GM18907 (cell line): Measurements from ENCODE around the gene NAPA.

Experiments
- ATAC-seq: cut with Tn5 transposase; IDR thresholded peaks from one replicate; pipeline ENCODE4 v1.9.1; 2021; ENCODE audit warnings: mild to moderate bottlenecking, moderate library complexity; ENCODE audit not compliant: unreplicated experiment

Gene NAPA

DNA sequence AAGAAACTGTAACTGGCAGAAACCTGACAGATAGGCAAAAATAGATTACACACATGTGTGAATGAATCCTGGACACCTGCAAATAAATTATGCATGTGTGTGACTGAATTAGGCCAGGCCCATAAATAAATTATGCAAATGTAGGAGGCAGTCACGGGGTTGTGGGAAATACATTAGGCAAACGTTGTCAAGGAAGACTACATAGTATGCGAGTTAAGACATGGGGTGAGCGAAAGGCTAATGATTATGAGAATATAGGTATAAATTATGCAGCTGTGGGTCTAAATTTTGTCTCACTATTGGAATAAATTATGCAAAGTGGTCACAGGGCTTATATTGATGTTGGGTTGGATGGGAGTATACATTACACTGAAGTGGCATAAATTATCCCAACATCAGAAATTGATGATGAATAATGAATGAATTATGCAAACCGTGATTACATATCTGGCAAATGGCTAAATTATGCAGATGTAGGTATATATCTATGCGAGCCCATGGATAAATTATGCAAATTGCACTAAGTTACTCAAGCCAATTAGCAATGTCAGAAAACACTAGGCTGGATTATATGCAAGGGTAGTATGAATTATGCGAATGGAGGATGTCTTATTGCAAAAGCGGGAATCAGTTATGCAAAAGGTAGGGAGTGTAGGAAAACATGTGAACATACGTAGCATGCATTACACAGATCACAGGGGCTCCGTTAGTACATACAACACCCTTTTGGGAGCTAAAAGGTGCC is 50.0 kb downstream of the NAPA start:
- ATAC-seq = no peak

GRCh38 chr19:47461876-47462275 is 53.0 kb downstream of the NAPA start:
- no peak for ATAC-seq

DNA sequence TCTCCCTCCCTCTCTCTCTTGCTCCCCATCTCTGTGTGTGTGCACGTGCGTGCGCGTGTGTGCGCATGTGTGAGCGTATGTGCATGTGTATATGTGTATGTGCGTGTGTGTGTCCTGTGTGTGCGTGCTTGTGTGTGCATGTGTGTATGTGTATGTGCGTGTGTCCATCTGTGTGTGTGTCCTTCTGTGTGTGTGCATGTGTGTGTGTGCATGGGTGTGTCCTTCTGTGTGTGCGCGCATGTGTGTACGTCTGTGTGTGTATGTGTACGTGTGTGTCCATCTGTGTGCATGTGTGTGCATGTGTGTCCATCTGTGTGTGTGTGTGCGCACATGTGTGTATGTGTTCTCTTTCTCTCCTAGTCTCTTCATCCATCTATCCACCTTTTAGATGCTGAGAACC is 55.4 kb downstream of the NAPA start:
- no peak for ATAC-seq

- no peak for ATAC-seq
Measured at GRCh38 chr19:47458672-47459071, 56.2 kb downstream of the NAPA start.

- no peak for ATAC-seq
Measured at GRCh38 chr19:47456721-47457474, 58.0 kb downstream of the NAPA start.

DNA sequence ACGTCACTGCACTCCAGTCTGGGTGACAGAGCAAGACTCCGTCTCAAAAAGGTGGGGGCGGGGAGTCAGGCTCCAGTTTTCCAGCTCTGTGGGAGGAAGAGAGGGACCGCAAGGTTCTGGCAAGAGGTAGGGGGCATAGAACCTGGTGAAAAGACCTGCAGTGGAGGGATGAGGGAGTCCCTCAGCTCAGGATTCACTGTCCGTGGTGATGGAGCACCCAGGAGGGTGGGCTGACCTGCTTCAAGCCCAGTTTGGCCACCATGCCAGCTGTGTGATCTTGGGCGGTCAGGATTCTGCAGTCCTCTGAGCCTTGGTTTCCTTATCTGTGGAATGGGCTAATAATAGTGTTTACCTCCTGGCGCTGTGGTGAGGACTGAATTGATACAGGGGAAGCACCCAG is 64.4 kb downstream of the NAPA start:
- no peak for ATAC-seq

DNA sequence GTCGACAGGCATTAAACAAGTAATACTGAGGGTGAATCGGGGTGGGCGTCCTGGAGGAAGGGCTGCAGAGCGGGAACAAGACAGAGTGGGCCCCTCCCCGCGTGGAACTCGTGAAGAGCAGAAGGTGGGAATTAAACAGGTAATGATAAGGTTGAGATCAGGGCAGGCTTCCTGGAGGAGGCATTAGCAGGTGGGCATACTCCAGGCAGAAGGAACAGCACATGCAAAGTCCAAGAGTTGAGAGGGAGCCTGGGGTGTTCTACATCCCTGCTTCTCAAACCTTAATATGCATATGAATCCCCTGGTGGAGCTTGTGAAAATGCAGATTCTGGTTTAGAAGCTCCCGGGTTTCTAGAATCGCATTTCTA is 66.5 kb downstream of the NAPA start:
- no peak for ATAC-seq

- ATAC-seq = no peak
Measured at GRCh38 chr19:47447470-47448359, 67.1 kb downstream of the NAPA start.

GRCh38 chr19:47446534-47447469 is 68.1 kb downstream of the NAPA start:
- no peak for ATAC-seq

- ATAC-seq = no peak
Measured at GRCh38 chr19:47445937-47446402, 68.9 kb downstream of the NAPA start.

DNA sequence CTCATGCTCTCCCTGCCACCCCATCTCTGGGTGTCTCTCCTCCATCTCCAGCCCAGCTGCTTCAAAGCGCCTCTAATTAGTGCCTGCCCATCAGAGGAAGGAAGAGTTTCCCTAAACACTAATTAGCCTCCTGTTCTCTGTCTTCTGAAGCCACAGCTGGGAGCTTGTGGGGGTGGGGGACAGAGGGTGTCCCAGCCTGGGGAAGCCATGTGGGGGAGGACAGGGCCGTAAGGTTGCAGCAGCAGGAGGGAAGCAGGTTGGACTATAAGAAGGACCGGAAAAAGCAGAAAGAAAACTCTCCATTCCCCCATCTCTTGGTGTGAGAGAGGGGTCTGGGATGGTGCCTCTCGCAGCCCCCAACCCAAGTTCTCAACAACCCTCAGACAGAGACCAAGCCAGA is 69.3 kb downstream of the NAPA start:
- no peak for ATAC-seq

DNA sequence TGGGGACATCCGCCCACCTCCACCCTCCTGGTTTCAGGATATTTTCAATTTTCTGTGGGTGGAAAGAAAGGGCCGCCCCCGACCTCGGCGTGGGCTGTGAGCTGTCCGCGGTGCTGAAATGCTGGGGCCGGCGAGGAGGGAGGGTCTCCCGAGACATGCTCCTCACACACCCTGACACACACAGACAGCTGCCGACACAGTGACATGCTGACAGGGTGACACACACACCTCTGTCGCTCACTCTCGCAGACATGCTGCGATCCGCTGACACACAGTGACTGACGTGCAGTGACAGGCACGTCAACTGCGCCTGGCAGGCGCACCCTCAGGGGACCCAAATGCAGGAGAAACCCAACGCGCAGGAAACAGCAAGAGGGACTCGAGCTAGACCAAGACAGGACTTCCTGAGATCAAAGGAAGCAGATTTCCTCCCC is 70.5 kb downstream of the NAPA start:
- no peak for ATAC-seq

DNA sequence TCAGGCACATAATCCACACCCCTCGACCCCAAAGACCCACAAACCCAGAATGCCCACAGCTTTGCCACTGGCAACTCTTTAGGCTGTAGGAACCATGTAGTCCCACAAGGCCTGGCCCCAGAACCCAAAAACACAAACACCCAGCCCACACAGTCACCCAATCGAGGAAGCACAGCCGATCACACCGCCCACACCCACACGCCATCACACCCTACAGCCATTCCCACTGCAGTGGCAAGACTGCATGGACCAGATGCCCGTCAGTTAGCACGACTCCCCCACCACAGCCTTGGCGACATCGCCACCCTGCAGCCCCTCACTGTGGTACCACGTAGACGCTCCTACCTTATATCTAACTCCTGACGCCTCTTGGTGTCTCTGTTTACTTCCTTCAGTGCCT is 71.5 kb downstream of the NAPA start:
- no peak for ATAC-seq

DNA sequence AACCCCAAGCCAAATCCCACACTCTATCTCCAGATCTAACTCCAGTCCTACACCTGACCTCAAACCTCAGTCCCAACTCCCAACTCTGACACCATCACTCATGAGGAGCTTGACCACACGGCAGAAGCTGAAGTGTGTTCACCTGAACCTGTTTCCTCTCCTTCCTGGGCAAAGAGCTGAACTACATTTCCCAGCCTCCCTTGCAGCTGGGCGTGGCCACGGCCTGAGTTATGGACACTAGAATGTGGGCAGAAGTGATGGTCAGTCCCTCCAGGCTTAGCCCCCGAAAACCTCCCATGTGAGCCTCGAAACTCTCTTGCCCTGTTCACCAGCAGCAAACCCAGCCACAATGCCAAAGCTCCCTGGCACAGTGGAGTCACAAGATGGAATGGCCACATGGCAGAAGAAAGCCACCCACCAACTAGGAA is 76.1 kb downstream of the NAPA start:
- no peak for ATAC-seq
